ENCODE results near the gene MED13L. TPM values are rescaled to one million over a fixed set of nuclear protein-coding genes. Genes with fewer than 3 reads are reported as not detected.
A peak's percentile ranks its signal among the peaks of the same experiment; 100 is the strongest.

Gene MED13L
- total and polyA plus RNA-seq, 12 donors = 8.8 to 106 (median 73.8) TPM

DNA sequence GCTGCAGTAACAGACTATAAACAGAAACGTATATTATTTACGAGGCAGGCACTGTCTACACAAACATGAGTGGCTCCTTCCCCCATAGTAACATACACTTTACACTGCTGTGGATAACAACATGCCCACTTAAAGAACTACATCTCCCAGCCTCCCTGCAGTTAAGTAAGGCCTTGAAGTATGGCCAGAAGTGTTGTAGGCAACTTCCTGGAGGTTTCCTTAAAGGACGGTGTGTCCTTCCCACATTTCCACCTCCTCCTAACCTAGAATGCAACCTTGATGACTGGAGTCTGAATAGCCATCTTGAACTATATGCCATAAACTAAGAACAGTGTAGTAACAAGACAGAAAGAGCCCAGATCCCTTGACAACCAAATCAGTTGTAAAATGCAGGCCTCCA is 20.3 kb downstream of the MED13L start:
- no peak for DNase-seq
- H3K27ac ChIP-seq = peak overlapping the region in 3 of 5 donors; percentile 35 to 60 (median 42)
- H3K36me3 ChIP-seq (replicated peaks in 1 of 2) = no peaks in the 10 kb centered on the region
- intact Hi-C loops (cut with DNase I) = no loop called here
- no peak overlapping the region for H3K4me3 ChIP-seq
- no peaks in the 10 kb centered on the region for H3K27me3 ChIP-seq
- H3K9me3 ChIP-seq (replicated peaks in 1 of 3) = no peaks in the 10 kb centered on the region
- TF ChIP-seq POLR2A (IDR thresholded peaks at IDR 0.05) (no peak), CTCF (IDR thresholded peaks at IDR 0.05) (no peak)
- peaks cover 20 to 50% of the 10 kb centered on the region in 2 donors for H3K4me1 ChIP-seq (replicated peaks in 1 of 2)
- WGBS, 4 donors = 28 to 41% (median 35%) methylated on average over 3 of the region's 3 CpGs

DNA sequence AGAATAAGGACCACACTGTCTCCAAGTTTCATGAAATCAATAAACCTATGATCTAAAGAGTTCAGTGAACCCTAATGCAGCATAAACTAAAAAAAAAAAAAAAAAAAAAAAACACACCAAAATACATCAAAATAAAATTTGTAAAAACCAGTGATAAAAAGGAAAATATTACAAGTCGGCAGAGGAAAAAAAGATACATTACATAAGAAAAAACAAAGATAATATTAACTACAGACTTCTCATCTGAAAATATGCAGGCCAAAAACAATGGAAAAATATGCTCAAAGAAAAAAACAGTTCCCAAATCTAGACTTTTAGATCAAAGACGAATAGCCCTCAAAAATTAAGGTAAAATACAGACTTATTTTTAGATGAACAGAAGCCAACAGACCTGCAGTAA is 27.6 kb downstream of the MED13L start:
- no peak overlapping the region for H3K27ac ChIP-seq
- no peaks in the 10 kb centered on the region for H3K9me3 ChIP-seq (replicated peaks in 1 of 3)
- peaks cover 4 to 39% of the 10 kb centered on the region in 2 donors for H3K4me1 ChIP-seq (replicated peaks in 1 of 2)
- intact Hi-C loops (cut with DNase I) = no loop called here
- H3K36me3 ChIP-seq (replicated peaks in 1 of 2) = no peaks in the 10 kb centered on the region
- H3K4me3 ChIP-seq = no peak overlapping the region
- no peaks in the 10 kb centered on the region for H3K27me3 ChIP-seq
- TF ChIP-seq POLR2A (IDR thresholded peaks at IDR 0.05) (no peak), CTCF (IDR thresholded peaks at IDR 0.05) (no peak)
- no peak for DNase-seq
- WGBS, 4 donors = 96 to 98% (median 97%) methylated on average over 2 of the region's 2 CpGs

GRCh38 chr12:116248930-116249329 is 28.6 kb downstream of the MED13L start:
- Histone ChIP-seq H3K27me3 (no peaks in the 10 kb centered on the region), H3K27ac (no peak overlapping the region), H3K36me3 (replicated peaks in 1 of 2) (no peaks in the 10 kb centered on the region), H3K4me1 (replicated peaks in 1 of 2) (peaks cover 4 to 47% of the 10 kb centered on the region in 2 donors), H3K9me3 (replicated peaks in 1 of 3) (no peaks in the 10 kb centered on the region), H3K4me3 (no peak overlapping the region)
- TF ChIP-seq CTCF (IDR thresholded peaks at IDR 0.05) (no peak), POLR2A (IDR thresholded peaks at IDR 0.05) (no peak)
- DNase-seq = no peak
- intact Hi-C loops (cut with DNase I) = no loop called here

DNA sequence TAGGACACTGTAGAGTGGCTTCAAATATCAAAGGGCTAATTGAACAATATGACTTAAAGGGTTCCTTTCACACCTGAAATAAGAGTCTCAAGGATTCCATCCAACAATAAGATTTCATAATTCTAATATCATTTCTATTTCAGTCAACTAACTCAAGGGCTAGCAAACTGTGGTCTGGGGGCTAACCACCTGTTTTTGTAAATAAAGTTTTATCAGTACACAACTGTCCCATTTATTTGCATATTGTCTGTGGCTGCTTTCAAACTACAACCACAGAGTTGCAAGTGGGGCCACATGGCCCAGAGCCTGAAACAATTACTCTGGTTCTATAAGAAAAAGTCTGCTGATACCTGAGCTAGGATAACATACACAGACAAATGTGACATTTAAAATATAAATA is 29.1 kb downstream of the MED13L start:
- Histone ChIP-seq H3K36me3 (replicated peaks in 1 of 2) (no peaks in the 10 kb centered on the region), H3K9me3 (replicated peaks in 1 of 3) (no peaks in the 10 kb centered on the region), H3K4me3 (no peak overlapping the region), H3K27ac (peak overlapping the region in 1 of 5 donors; percentile 20), H3K4me1 (replicated peaks in 1 of 2) (peaks cover 6 to 52% of the 10 kb centered on the region in 2 donors), H3K27me3 (no peaks in the 10 kb centered on the region)
- intact Hi-C loops (cut with DNase I) = no loop called here
- no peak for DNase-seq
- TF ChIP-seq POLR2A (IDR thresholded peaks at IDR 0.05) (no peak), CTCF (IDR thresholded peaks at IDR 0.05) (no peak)
